ENCODE results near the gene EFHC1.

EFHC1 gene

DNA sequence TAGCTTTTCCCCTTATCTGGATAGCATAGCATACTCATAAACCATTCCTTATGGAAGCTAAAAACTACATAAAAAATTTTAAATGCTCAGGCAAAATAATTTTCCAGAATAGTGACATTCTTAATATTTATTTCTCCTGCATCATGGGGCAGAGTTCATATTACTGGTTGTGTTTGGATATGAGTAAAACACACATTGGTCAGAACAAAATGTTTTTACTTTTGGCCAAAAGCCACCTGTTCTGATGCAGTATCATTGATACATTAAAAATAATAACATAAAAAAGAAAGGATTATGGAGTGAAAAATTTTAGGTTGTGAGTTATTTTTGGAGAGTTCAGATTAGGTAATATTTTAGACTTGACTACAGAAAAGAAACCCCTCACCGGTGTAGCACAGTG, 123.1 kb downstream of the EFHC1 start:
- DNase-seq: no peak

DNA sequence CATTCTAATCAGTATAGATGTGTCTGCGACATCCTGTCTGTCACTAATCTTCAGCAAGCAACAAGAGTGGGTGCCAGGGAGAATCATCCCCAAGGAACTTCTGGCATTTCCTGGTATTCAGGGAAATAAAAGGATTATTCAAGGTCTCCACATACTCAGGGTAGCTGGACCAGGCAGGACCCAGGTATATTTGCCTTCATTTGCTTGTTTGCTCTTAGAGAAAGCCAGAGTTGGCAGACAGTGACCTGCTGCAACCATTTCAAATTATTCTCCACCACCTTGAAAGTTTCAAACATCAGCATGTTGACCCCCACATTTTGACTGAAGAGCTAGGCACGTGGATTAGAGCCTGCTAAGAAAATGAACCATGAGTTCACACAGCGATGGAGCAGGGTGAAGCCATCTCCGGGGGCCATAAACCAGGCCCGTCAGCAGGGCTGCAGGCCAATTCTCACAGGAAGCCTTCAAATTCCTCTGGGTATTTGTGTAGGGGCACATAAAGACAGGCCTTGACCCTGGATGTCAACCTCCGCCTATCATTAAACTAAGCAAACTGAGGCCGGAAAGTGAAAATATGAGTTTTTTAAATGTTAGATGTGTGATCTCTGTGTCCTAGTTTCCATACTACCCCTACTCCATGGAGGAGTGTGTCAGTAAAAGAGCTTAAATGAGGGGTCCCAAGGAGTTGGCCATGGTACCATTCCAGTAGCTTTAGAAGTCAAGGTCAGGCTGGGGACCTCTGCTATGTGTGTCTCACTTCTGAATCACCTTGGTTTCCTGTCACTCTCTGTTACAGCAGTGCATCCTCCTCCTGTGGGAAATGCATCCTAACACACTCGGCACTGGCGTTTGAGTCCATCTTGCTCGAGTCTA, 123.8 kb downstream of the EFHC1 start:
- DNase-seq: no peak

DNA sequence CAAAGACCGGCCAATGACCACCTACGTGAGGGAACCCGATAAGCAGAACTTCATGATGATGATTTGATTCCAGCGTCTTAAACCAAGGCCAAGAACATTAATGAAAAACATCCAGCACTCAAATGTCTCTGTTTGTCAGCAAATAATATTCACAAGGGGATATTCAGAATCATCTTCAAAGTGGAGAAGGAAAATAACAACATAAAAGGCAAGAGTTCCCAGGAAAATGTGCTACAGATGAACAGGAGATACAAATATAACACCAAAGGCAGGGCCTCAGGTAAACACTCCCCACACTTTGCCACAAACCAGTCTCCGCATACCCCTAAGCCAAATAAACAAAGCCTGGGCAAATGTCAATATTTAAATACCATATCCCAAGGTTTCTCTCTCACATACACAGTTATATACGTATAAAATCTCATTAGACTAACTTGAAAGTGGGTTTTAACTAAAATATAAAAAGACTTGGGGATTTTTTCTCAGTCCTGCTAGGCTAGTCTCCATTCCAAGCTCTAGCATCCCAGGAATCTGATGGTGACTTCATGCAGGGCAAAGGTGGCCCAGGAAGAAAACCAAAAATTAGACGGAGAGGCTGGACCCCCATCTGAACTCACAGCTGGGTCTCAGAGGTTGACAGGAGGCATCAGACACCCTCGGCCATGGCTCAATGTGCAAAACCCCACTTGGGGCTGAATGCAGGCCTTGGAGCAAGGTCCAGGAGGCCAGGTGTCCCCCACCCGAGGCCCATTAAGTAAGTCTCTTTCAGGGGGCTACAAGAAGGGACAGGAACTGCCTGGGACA, 124.7 kb downstream of the EFHC1 start:
- no peak for DNase-seq

DNA sequence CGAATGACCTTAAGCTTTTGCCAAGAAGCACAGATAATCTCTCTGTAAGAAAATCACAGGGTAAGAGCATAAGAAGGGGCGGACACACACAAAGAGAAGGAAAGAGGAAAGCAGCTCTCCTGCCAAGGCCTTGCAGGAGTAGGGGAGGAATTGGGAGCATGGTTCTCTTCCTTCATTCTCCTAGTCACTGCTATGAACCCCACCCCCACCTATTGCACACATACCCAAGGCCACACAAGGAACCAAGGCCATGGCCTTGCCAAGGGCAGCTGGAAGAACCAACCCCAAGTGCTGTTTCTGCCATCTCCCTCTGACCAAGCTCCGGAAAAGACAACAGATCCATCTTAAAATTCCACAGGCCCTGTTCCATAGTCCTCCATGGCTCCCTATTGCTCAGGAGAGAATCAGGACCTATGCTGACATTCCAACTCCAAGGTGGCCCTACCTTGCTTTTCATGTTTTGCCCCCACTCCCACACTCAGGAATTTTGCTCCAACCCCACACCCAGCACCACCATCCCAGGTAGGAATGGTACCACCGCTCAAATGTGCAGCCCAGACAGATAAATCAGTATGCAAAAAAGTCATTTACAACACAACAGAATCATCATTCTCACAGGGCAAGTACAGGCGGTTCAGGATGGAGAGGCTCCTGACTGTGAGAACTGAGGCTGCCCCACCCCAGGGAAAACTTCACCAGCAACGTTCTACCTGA, 125.4 kb downstream of the EFHC1 start:
- DNase-seq: no peak

DNA sequence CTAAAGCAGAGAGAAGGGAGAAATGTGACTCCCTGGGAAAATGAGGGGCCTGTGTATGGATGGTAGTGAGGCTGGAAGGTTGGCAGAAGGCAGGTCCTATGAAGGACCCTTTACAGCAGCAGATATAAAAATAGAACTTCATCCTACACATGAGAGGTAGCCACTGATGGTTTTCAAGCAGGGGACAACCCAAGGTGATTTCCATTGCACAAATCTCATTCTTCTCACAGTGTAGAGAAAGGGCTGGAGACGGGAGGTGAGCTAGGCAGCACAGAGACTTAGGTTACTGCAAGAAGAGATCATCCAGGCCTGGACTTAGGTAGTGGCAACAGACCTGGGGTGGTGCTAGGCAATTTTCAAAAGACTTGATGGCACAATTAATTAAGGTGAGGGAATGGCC, 126.0 kb downstream of the EFHC1 start:
- no peak for DNase-seq

DNA sequence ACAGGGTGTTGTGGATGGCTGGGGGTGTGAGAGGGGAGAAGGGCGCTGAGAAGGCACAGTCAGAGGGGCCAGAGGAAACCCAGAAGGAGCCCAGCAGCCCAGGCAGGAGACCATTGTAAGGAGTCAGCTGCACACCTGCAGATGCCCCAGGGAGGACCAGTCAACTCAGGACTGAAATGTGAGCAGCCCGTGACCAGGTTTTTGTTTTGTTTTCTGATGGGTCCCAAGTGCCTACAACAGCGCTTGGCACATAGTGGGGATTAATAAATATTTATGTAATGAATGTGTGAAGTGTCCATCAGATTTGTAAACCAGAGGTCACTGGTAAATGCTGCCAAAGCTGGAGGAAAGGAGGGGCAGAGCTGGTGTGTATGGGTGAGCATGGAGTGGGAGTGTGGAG, 126.5 kb downstream of the EFHC1 start:
- DNase-seq: no peak

DNA sequence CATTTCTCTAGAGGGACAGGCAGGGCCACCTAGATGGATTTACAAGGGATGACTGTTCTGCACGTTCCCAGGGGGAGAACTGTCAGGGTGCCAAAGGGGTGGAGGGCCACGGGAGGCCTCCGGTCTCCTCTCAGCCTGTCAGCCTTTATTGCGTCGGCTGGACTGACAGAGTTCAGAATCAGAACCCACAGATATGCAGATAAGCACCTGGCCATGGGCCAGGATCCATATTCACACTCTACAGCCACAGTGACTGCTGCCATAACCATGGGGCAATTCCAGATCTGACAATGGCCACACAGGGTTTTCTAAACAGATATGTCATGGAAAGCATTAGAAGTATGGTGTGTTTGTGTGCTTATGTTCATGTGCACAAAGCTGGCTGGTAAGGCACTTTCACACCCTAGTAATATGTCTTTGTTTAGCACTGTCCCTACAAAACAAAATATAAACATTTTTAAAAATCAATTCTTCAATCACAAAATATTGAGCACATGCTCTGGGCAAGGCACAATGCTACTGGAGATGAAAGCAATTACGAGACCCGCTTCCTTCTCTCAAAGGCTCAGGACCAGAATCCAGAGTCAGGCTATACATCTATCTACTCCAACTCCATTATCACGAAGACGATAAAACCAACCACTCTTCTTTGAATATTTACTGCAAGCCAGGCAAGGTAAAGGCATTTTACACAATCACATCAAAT, 127.7 kb downstream of the EFHC1 start:
- DNase-seq: no peak

DNA sequence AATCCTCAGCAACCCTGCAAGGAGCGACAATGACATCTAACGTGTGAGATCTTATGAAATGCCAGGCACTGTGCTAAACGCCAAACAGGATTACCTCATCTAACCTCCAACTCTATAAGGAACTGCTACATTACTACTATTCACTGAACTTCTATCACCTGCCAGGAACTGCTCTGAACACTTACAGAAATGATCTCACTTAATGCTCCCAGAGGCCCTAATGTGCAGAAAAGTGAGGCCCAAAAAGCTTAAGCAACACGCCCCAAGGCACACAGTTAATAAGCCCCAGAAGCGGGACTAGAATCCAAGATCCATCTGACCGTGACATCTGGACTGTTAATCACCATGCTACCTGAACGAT, 128.2 kb downstream of the EFHC1 start:
- DNase-seq: no peak

DNA sequence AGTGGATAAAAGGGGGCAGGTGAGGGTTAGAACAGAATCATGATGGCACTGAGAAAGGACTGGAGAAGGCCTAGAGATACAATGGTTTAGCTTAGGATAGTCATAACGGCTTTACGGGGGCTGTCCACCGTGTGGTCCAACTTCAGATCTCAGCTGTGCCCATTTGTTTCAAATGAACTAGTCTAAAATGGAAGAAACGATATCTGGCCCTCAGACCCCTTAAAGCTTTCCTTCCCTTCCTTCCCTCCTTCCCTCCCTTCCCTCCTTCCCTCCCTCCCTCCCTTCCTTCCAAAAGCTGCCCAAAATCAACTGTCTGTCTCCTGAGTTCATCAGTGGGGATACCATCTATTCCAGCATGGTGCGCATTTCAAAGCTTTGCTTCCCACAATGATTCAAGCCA, 128.9 kb downstream of the EFHC1 start:
- DNase-seq: no peak

DNA sequence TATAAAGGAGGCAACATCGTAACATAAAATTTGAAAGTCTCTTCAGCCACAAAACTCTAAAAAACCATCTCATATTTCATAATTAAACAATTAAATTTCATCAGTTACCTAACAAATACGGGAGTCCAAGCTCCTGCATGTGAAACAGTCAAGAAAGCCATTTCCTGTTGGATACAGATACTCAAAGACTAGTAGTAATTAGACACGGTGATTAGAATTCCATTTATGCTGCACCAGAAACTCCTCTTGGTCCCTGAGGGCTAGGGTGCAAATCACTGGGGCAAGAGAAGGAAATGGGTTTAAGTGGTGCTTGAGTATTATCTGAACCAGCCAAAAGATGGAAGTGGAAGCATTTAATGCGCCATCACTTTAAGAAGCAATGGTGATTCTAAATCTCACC, 129.3 kb downstream of the EFHC1 start:
- no peak for DNase-seq

DNA sequence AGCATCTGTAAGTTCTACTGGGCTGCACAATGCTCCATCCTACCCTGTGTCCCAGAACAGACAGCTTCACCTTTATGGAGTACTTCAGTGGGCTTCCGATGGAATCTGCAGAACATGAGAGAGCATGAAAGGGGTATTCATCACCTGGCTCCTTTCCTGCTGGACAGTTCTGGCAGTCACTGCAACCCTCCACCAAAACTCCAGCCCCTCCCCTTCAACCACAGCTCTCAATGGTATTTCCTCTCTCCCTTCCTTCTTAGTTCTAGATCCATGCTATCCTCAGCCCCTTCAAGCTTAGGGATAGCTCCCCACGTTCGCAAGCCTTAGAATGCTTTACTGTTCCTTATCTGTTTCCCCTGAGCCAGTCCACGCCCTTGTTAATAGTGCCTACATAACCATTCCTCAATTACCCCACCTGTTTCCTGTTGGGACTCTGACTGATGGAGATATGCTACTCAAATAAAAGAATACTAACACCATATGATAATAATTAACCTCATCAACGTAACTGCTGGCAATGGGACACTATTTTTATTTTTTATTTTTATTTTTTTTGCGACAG, 130.0 kb downstream of the EFHC1 start:
- no peak for DNase-seq

DNA sequence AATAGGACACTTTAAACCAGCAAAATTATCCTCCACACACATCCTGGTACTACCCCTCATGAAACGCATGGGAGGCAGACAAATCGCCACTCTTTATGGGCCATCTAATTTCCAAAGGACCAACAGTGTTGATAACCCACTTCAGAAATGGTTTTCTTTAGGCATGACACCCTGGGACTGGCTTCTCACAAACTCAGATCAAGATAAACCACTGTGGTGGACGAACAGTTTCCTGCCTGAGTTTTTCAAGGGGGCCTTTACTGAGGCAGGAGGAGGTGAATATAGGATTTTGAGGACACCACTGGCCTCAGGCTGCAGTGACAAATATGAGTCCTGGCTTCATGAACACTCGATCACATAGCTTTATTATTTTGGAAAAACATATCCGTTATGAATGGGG, 130.7 kb downstream of the EFHC1 start:
- DNase-seq: no peak

DNA sequence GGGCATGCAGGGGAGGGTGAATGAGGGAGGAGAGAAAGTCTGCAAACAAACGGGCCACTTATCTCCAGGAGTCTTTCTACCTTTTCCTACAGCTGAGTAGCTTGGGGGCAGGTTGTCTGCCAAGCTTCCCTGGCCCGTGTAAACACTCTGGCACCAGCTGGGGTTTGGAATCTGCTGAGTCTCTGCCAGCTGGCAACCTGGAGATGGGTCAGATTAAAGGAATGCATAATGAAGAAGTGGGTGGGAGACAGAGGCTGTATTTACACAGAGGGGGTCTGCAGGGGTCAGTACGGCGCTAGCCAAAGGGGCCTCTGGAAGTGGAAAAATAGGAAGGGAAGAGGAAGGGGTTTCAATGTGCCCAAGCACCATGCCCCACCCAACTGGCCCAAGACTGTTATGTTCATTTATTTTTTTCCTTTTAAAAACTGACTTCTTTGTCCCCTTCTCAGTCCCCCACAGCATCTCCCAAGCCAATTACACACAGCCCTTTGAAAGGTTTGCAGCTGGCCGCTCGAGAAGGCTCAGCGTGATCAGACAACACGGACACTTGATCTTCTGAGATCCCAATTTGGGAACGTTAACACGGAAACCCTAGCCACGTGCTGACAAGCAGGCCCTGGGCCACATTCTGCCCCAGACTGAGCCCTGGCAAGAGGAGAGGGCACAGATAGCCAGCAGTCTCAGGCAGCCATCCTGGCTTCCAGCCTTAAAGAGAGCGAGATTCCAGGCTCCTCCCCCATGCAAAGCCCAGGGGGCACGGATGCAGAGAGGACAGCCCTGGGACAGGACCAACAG, 131.5 kb downstream of the EFHC1 start:
- DNase-seq: no peak

DNA sequence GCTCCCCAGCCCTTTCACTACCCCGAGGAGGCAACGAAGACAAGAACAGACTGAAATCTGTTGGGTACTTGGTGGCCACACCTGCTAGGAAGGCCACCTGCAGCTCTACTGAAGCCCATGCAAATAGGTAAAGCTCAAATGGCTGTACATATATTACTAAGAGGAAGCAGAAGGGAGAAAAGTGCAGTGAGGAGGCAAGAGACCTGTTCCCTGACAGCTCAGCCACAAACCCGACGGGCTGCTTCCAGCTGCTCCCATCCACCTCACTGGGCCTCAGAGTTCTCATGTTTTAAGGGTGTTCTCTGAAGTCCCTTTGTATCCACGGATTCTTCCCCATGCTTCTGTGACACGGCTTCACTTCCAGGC, 132.1 kb downstream of the EFHC1 start:
- no peak for DNase-seq

DNA sequence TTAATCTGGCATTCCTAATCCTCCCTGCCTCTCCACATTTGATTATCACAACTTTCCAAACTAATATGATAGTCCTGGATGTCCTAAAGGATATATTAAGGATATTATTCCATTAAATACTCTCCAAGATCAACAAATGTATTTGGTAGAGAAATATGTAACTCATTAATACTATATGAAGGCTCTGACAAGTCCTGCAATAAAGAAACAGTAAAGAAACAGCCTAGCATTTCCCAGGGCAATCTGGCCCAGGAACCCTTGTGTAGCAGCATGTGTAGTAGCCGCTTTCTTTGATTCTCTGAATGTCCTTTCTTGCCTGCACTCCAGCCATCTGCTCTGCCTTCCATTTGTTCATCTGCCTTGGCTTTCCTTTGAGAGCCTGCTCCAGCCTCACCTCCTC, 133.0 kb downstream of the EFHC1 start:
- DNase-seq: no peak

DNA sequence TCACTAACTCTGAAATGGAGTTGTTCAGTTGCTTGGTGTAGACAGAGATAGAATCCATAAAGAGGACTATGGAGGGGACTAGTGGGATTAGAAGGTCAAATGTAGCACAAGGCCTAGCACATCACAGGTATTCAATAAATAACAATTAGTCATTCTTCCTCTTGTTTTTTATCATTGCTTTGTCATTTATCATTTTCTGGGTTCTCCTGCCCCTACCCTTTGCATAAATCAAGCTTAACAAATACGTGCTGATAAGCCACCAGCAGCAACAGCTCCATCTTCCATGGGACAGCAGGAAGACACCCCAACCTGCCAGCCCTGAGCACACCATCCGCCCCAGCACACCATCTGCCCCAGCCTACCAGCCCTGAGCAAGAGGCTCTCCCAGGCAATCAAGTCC, 133.6 kb downstream of the EFHC1 start:
- DNase-seq: no peak

DNA sequence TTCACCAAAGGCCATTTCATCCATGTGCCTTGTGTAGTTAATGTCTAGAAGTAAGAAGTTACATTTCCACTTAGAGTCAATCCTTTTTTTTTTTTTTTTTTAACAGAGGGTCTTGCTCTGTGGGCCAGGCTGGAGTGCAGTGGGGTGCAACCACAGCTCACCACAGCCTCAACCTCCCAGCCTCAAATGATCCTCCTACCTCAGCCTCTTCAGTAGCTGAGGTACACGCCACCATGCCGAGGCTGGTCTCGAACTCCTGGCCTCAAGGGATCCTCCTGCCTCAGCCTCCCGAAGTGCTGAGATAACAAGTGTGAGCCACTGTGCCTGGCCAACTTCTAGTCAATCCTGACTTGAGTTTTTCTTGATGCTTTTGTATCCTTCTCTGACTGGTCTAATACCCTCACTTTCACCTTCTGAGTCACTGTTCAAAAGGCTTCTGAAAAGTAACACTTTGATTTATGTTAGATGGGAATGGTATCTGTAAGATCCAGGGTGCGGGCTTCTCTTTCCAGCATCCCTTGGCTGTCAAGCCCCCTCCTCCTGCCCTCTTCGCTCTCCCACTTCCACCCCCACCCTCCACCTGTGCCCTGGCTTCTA, 134.6 kb downstream of the EFHC1 start:
- DNase-seq: no peak

DNA sequence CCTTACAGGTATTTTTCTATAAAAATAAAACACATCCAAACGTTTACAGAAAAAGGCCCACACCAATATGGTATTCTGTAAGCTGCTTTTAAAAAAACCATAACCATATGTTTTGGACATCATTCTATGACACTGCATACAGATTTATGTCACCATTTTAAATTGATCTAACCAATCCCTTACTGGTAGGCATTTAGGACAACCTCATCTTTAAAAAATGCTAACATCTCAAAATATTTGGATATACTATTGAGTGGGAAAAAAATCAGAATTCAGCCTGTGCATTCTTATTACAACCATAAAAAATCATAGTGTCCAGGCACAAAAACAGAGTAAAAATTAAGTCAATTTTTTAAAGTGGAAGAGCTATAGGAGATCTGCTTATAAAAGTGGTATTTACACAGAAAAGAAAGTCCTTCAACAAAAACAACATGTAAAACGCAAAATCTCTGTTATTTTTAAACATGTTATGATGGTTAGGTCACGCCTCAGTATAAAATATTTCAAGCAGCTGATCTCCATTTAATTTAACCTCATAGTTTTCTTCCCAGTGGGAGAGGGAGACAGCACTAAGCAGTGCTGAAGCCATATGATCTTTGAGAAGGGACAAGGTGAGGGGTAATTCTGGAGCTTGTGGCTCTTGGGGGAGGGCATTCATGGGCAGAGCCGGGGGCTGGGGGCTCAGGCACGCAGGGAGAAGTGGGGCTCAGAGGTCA, 135.5 kb downstream of the EFHC1 start:
- DNase-seq: no peak

DNA sequence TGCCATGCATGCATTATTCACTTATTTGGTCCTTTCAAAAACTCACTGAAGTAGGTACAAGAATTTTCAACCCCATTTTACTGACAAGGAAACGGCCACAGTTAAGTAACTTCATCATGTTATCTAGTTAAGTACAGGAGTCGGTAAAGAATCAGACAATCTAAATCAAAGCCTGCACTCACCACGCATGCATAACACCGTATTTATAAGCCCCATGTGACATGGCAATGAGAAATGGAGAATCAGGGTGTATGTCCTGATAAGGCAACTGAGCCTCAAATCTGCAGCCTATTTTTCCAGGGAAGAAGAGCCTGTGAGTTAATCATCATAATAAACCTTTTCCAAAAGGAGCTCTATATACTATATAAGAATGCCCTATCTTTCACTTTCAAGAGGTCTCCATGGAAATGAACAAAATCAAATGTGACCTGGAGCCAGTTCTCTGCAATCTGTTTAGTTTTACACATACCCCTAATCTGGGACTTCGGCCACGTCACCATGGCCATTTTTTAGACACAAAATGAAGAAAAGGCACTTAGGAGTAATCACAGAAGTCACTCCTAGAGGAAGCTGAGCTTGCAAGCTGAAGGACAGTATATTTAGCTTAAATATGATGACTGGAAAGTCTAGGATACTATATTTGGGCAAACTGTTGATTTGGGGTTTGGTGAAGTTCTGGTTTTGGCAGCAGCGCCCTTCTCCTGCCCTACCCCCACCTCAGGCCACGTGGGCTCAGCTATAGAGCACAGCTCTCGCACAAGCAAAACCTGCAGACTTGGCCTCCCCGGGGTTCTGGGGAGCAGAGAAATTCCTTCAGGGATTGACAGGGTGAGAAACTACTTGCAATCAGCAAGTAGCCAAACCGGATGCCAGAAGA, 137.5 kb downstream of the EFHC1 start:
- DNase-seq: no peak
